KMS-11 (cell line): Measurements from ENCODE around the gene ANXA1.

ENCODE experiments used
- H2AFZ ChIP-seq: fragments of 200-600 bp; sonication (generic); 2 replicates; pipeline ENCODE4 v1.6.1; 2016; ENCODE audit warnings: antibody characterized with exemption, mixed run types, low read depth
- H3K27ac ChIP-seq: fragments of 200-600 bp; sonication (generic); 2 replicates; pipeline ENCODE4 v1.6.1; 2016; ENCODE audit warnings: mild to moderate bottlenecking, mixed run types
- H3K27me3 ChIP-seq: fragments of 200-600 bp; sonication (generic); 2 replicates; pipeline ENCODE4 v1.6.1; 2017; ENCODE audit warnings: mild to moderate bottlenecking, low read depth, mixed run types, moderate library complexity; ENCODE audit not compliant: insufficient read depth
- H3K36me3 ChIP-seq: fragments of 200-600 bp; sonication (generic); 2 replicates; pipeline ENCODE4 v1.6.1; 2017; ENCODE audit warnings: mild to moderate bottlenecking, mixed run types; ENCODE audit not compliant: insufficient read depth
- H3K4me1 ChIP-seq: fragments of 200-600 bp; sonication (generic); 2 replicates; pipeline ENCODE4 v1.6.1; 2016; ENCODE audit warnings: mild to moderate bottlenecking, low read depth, mixed run types; ENCODE audit not compliant: poor library complexity, severe bottlenecking
- H3K4me2 ChIP-seq: fragments of 200-600 bp; sonication (generic); 2 replicates; pipeline ENCODE4 v1.7.0; 2016; ENCODE audit warnings: mild to moderate bottlenecking, mixed run types
- H3K4me3 ChIP-seq: fragments of 200-600 bp; sonication (generic); IDR thresholded peaks from 2 replicates; pipeline ENCODE4 v1.6.1; 2017; ENCODE audit warnings: low read depth, low read length, mixed read lengths; ENCODE audit not compliant: insufficient read depth
- H3K79me2 ChIP-seq: fragments of 200-600 bp; sonication (generic); 2 replicates; pipeline ENCODE4 v1.6.1; 2016; ENCODE audit warnings: low read depth, mixed run types; ENCODE audit not compliant: insufficient read depth
- H3K9ac ChIP-seq: fragments of 200-600 bp; sonication (generic); 2 replicates; pipeline ENCODE4 v1.6.1; 2016; ENCODE audit warnings: mild to moderate bottlenecking, mixed run types
- H4K20me1 ChIP-seq: fragments of 200-600 bp; sonication (generic); 2 replicates; pipeline ENCODE4 v1.6.1; 2016; ENCODE audit warnings: mild to moderate bottlenecking, mixed run types; ENCODE audit not compliant: insufficient read depth
- CTCF ChIP-seq: fragments of 200-600 bp; sonication (generic); conservative IDR thresholded peaks from 2 replicates; pipeline ENCODE4 v1.6.1; 2017; ENCODE audit warnings: low read depth, mild to moderate bottlenecking, antibody characterized with exemption, low read length, moderate library complexity, mixed read lengths

ANXA1 gene

GRCh38 chr9:73167614-73168013, 15.9 kb downstream of the ANXA1 start:
- Histone ChIP-seq H4K20me1 (no peaks in the 10 kb centered on the region), H3K27ac (no peak overlapping the region), H3K36me3 (no peaks in the 10 kb centered on the region), H3K27me3 (no peaks in the 10 kb centered on the region), H3K9ac (no peak overlapping the region), H3K4me1 (no peaks in the 10 kb centered on the region), H3K4me2 (no peak overlapping the region), H3K4me3 (no peak overlapping the region), H3K79me2 (no peaks in the 10 kb centered on the region), H2AFZ (no peak overlapping the region)
- TF ChIP-seq CTCF: no peak

- no peaks in the 10 kb centered on the region for H4K20me1 ChIP-seq
- no peaks in the 10 kb centered on the region for H3K36me3 ChIP-seq
- H2AFZ ChIP-seq: no peak overlapping the region
- no peak overlapping the region for H3K9ac ChIP-seq
- H3K4me1 ChIP-seq: no peaks in the 10 kb centered on the region
- H3K27me3 ChIP-seq: no peaks in the 10 kb centered on the region
- no peak for TF ChIP-seq CTCF
- H3K4me3 ChIP-seq: no peak overlapping the region
- H3K79me2 ChIP-seq: no peaks in the 10 kb centered on the region
- H3K4me2 ChIP-seq: no peak overlapping the region
- H3K27ac ChIP-seq: no peak overlapping the region
Measured at GRCh38 chr9:73168298-73168934, 16.8 kb downstream of the ANXA1 start.

- TF ChIP-seq CTCF: no peak
- H3K79me2 ChIP-seq: no peaks in the 10 kb centered on the region
- no peak overlapping the region for H2AFZ ChIP-seq
- H3K27me3 ChIP-seq: no peaks in the 10 kb centered on the region
- no peaks in the 10 kb centered on the region for H3K4me1 ChIP-seq
- H3K4me3 ChIP-seq: no peak overlapping the region
- no peak overlapping the region for H3K27ac ChIP-seq
- no peak overlapping the region for H3K4me2 ChIP-seq
- no peak overlapping the region for H3K9ac ChIP-seq
- H4K20me1 ChIP-seq: no peaks in the 10 kb centered on the region
- H3K36me3 ChIP-seq: no peaks in the 10 kb centered on the region
Measured at GRCh38 chr9:73170185-73170957, 18.7 kb downstream of the ANXA1 start.

- no peak overlapping the region for H3K27ac ChIP-seq
- H3K4me1 ChIP-seq: no peaks in the 10 kb centered on the region
- no peak overlapping the region for H3K9ac ChIP-seq
- no peak overlapping the region for H3K4me2 ChIP-seq
- TF ChIP-seq CTCF: no peak
- no peak overlapping the region for H3K4me3 ChIP-seq
- no peaks in the 10 kb centered on the region for H3K79me2 ChIP-seq
- no peaks in the 10 kb centered on the region for H3K36me3 ChIP-seq
- no peaks in the 10 kb centered on the region for H4K20me1 ChIP-seq
- H2AFZ ChIP-seq: no peak overlapping the region
- H3K27me3 ChIP-seq: no peaks in the 10 kb centered on the region
Measured at GRCh38 chr9:73172901-73173215, 21.2 kb downstream of the ANXA1 start.
